ENCODE data around the gene SMAD3.

SMAD3 gene

GRCh38 chr15:67108122-67108961 lies 42.9 kb downstream of the SMAD3 start:
- in situ Hi-C loops (cut with MboI; ENCODE audit: low pct_unique_long_range_greater_than_20kb, low sequenced_read_pairs, unreplicated experiment), result no loop called here
- no peak for TF ChIP-seq CTCF (IDR thresholded peaks at IDR 0.05; ENCODE audit: extremely low read depth, insufficient read depth, missing control alignments)
- no peak for DNase-seq (ENCODE audit: low spot score)

- in situ Hi-C loops (cut with MboI; ENCODE audit: low pct_unique_long_range_greater_than_20kb, low sequenced_read_pairs, unreplicated experiment), result no loop called here
- TF ChIP-seq CTCF (IDR thresholded peaks at IDR 0.05; ENCODE audit: extremely low read depth, insufficient read depth, missing control alignments), result no peak
- peak; percentile 54 for DNase-seq (ENCODE audit: low spot score)
Measured at GRCh38 chr15:67109141-67110034, 44.0 kb downstream of the SMAD3 start.

- DNase-seq (ENCODE audit: low spot score), result peak; percentile 52
- TF ChIP-seq CTCF (IDR thresholded peaks at IDR 0.05; ENCODE audit: extremely low read depth, insufficient read depth, missing control alignments), result no peak
- in situ Hi-C loops (cut with MboI; ENCODE audit: low pct_unique_long_range_greater_than_20kb, low sequenced_read_pairs, unreplicated experiment), result no loop called here
Measured at GRCh38 chr15:67110361-67110781, 45.0 kb downstream of the SMAD3 start.

- no peak for DNase-seq (ENCODE audit: low spot score)
- no peak for TF ChIP-seq CTCF (IDR thresholded peaks at IDR 0.05; ENCODE audit: extremely low read depth, insufficient read depth, missing control alignments)
- in situ Hi-C loops (cut with MboI; ENCODE audit: low pct_unique_long_range_greater_than_20kb, low sequenced_read_pairs, unreplicated experiment), result no loop called here
Measured at GRCh38 chr15:67110958-67111864, 45.8 kb downstream of the SMAD3 start.

GRCh38 chr15:67114046-67114445 lies 48.6 kb downstream of the SMAD3 start:
- TF ChIP-seq CTCF (IDR thresholded peaks at IDR 0.05; ENCODE audit: extremely low read depth, insufficient read depth, missing control alignments), result no peak
- in situ Hi-C loops (cut with MboI; ENCODE audit: low pct_unique_long_range_greater_than_20kb, low sequenced_read_pairs, unreplicated experiment), result no loop called here
- no peak for DNase-seq (ENCODE audit: low spot score)
